Measurements from ENCODE around the gene DAND5. TPM values are rescaled to one million over a fixed set of nuclear protein-coding genes. Genes with fewer than 3 reads are reported as not detected.

DAND5 gene, protein sequence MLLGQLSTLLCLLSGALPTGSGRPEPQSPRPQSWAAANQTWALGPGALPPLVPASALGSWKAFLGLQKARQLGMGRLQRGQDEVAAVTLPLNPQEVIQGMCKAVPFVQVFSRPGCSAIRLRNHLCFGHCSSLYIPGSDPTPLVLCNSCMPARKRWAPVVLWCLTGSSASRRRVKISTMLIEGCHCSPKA
- not detected for total RNA-seq

DNA sequence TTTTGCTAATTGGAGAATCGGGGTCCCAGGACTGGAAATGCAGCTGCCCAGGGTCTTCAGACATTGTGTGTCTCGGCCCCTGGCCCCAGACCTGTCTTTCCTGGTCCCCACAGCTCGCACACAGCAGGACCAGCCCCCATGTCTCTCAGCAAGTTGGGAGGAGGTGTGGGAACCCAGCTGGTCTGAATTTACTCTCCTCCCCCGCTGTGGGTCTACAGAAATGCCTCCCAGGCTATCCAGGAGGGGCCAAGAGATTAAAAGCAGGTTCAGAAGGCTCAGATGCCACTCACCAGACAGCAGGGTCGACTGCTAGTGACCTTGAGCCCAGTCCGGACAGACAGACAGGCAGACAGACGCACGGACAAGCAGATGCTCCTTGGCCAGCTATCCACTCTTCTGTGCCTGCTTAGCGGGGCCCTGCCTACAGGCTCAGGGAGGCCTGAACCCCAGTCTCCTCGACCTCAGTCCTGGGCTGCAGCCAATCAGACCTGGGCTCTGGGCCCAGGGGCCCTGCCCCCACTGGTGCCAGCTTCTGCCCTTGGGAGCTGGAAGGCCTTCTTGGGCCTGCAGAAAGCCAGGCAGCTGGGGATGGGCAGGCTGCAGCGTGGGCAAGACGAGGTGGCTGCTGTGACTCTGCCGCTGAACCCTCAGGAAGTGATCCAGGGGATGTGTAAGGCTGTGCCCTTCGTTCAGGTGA is at the start of gene DAND5:
DAND5 (plus strand) TSS at position 285 of the 697 bp plus-strand sequence; CDS start at position 370, 85 bp downstream.
- DNase-seq = no peak

- DNase-seq = no peak
These were observed 48.3 kb upstream of the DAND5 start for GRCh38 chr19:12921047-12921446.

DNA sequence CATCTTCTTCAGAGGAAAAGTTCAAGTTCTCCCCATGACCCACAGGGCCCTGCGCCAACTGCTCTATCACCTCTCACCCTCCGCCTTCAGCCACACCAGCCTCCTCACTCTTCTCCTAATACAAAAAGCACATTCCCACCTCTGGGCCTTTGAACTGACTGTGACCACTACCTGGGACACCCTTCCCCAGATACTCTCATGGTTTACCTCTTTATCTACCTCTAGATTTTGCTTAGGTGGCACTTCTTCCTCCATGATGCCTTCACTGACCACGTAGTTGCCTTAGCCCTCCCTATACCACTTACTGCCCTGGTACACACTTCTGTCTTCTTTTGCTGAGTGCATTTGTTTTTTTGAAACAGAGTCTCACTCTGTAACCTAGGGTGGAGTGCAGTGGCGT is 46.4 kb upstream of the DAND5 start:
- no peak for DNase-seq

- no peak for DNase-seq
These were observed 44.6 kb upstream of the DAND5 start for GRCh38 chr19:12924621-12925310.

DNA sequence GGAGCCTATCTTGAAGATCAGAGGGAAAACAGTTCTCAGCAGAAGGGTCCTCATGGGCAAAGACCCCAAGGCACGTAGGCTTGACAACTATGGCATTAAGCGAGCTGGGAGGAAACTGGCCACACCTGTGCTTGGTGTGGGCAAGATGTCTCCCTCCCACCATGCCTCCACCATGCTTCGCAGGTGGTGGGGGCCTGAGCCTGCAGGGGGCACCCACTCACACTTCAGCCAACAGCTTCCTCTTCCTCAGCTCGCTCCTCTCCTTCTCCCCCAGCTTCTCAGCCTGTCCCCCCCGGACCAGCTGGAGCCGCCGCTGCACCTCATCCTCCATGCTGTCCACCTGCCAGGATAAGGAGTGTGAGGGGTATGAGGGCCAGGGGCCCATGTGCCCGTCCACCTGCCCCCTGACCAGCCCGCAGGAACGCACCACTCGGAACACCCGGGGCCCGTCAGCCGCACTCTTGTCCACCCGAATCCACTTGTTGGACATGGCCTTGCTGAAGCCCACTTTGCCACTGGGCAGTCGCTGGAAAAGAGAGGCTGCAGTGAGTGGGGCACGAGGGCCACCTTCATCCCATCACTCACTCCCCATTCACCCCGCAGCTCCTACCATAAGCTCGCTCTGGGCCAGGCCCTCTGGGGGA is 39.3 kb upstream of the DAND5 start:
- DNase-seq = no peak

DNA sequence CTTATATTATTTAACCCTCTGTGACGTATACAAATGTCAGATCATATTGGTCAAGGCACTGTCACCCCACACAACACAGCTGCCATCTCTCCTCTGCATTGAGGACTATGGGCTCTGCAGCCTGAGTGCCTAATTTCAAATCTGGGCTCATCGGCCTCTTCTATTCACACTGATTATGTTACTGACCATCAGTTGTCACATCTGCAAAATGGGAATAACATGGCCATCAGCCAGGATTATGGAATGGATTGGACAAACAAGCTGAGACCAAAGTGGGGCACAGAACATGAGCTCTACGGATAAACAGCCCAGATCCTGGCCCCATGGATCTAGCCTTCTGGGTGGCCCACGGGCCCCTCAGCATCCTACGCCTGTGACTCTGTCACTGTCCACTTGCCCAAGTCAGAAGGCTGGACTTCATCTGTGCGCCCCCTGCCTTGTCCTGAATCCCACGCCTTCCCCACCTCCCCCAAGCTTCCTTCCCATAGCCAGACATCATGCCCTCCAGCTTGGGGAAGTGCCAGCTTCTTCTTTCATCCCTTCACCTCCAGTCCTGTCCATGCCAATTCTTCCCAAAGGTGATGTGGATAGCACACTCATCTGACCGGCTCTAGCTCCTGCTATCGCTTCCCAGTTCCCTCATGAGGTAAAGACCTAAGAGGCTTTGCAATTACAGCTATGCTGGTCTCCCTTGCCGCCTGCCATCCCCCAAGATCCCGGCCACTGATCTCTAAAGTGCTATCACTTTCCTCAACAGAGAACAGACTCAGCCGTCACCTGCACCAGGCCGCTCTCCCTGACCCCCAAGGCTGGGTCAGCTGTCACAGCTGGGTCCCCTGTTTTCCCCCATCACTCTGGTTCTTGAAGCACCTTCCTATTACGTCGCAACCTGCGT is 36.7 kb upstream of the DAND5 start:
- DNase-seq = no peak

DNA sequence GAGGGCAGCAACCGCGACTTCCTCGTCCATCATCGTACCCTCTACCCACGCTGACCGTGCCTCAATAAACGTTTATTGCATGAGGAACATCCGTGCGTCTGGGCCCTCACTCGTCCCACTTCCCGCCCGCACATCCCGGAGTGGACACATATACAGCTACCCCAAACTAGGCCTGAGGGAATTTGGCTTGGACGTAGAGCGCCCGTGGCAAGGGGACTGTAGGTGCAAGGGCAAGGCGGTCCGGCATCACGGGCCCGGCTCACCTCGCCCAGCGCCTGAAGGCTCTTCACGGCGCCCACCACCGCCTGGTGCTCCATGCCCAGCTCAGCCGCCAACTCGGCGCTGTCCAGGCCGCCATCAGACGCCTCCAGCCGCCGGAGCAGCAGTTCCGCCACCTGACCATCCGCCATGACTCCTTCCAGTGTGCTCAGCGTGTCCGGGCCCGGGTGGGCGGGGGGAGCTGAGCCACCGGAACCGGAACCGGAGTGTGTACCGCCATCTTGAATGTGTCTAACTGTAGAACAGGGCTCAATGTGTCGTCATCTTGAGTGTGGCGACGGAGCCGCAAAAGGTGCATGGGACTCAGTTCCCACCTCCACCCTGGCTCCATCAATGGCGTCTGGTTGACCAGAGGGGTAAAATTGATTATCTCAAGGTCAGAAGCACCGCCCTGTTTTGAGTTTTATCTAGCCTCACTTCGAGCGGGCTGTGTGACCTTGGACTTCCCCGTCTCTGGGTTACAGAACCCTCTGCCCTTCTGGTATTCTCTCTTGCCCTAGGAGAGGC is 35.9 kb upstream of the DAND5 start, which contains the start of gene FARSA:
FARSA (minus strand) TSS at position 425 of the 786 bp plus-strand sequence; CDS start at position 410, 15 bp downstream.
- peak; percentile 93 for DNase-seq

- DNase-seq = no peak
These were observed 34.3 kb upstream of the DAND5 start for GRCh38 chr19:12935071-12935470.

DNA sequence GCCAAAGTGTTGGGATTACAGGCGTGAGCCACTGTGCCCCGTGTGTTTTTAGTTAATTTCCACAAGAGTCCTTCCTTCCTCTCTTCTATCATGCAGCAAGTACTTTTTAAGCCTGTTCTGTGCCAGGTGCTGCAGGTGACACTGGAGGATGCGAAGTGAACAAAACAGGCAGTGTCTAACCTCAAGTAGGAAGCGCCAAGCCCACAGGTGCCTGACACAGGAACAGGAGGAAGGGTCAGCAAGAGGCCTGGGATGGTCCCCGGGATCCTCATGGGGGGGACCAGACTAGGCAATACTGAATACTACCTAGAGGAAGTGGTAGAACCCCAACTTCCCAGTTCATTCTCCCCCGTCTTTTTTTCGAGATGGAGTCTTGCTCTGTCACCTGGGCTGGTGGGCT is 32.8 kb upstream of the DAND5 start:
- no peak for DNase-seq

GRCh38 chr19:12937093-12937926 is 32.1 kb upstream of the DAND5 start:
- DNase-seq = no peak

- peak; percentile 100 for DNase-seq
These were observed 31.2 kb upstream of the DAND5 start, which contains the start of gene CALR for GRCh38 chr19:12937927-12938778. Gene CALR (plus strand): TSS chr19:12938609. CDS start chr19:12938680, 71 bp downstream.

DNA sequence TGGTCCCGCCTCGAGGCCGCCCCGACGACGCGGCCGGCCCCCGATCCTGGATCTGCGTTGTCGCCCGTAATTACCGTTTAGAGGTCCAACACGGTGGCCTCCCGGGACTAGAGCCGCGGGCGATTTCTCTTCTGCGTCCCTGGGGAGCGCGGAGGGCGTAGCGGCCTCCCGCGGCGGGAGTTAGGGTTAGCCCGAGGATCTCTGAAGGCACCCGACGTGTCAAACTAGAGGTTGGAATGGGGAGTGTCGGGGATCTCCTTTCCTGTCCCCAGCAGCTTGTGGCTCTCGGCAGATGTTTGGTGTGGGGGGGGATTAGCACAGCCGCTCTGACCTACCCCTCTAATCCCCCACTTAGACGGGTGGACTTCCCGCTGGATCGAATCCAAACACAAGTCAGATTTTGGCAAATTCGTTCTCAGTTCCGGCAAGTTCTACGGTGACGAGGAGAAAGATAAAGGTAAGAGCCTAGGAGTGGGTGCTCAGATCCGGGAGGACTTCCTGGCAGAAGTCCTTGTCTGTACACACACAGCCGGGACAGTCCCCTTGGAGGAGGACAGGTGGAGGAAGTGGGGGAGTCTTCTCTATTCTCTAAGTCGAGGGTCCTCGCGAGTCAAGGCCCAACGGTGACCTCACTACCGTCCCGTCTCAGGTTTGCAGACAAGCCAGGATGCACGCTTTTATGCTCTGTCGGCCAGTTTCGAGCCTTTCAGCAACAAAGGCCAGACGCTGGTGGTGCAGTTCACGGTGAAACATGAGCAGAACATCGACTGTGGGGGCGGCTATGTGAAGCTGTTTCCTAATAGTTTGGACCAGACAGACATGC is 30.4 kb upstream of the DAND5 start:
- DNase-seq = no peak

- no peak for DNase-seq
These were observed 29.4 kb upstream of the DAND5 start for GRCh38 chr19:12939975-12940423.

GRCh38 chr19:12940897-12941296 is 28.5 kb upstream of the DAND5 start:
- DNase-seq = no peak

DNA sequence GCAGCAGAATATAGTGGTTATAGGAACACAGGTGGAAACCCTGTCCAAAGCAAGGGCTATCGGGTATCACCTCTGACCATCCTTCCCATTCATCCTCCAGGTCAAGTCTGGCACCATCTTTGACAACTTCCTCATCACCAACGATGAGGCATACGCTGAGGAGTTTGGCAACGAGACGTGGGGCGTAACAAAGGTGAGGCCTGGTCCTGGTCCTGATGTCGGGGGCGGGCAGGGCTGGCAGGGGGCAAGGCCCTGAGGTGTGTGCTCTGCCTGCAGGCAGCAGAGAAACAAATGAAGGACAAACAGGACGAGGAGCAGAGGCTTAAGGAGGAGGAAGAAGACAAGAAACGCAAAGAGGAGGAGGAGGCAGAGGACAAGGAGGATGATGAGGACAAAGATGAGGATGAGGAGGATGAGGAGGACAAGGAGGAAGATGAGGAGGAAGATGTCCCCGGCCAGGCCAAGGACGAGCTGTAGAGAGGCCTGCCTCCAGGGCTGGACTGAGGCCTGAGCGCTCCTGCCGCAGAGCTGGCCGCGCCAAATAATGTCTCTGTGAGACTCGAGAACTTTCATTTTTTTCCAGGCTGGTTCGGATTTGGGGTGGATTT is 25.8 kb upstream of the DAND5 start:
- DNase-seq = no peak

GRCh38 chr19:12944104-12944674 is 25.2 kb upstream of the DAND5 start:
- DNase-seq = no peak

GRCh38 chr19:12945479-12946091 is 23.8 kb upstream of the DAND5 start, which contains the start of gene RAD23A:
Gene RAD23A (plus strand): TSS chr19:12945862. CDS start chr19:12945949, 87 bp downstream.
- DNase-seq = peak; percentile 97
